ENCODE data around the gene FAM120AOS.
"Not testable (repeated sequence)": the region's sequence is repeated elsewhere in the genome, so short reads cannot be mapped to it uniquely, and the experiment has no call there.

The FAM120AOS gene

DNA sequence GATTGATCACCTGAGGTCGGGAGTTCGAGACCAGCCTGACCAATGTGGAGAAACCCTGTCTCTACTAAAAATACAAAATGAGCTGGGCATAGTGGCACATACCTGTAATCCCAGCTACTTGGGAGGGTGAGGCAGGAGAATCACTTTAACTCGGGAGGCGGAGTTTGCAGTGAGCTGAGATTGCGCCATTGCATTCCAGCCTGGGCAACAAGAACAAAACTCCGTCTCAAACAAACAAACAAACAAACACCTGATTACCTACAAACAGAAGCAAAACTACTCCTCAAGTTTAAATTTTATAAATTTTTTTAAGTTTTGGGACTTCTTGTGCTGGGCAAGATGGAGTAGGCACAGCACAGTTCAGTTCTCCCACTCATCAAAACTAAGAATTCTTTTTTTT, 14.1 kb downstream of the FAM120AOS start:
- H3K9me3 ChIP-seq (ENCODE audit: control insufficient read depth, insufficient read depth, low read depth, low read length); H3K27me3 ChIP-seq (ENCODE audit: control insufficient read depth, insufficient read depth, low read length); H3K4me3 ChIP-seq (ENCODE audit: low read depth, low read length); H3K9ac ChIP-seq (ENCODE audit: low read length); H3K36me3 ChIP-seq (ENCODE audit: control insufficient read depth, insufficient read depth, low read length); H3K4me1 ChIP-seq (ENCODE audit: control insufficient read depth, insufficient read depth, low read length); H3K27ac ChIP-seq (ENCODE audit: low read depth, low read length): not testable (repeated sequence)

- Histone ChIP-seq H3K9ac (ENCODE audit: low read length) (no peak overlapping the region), H3K4me3 (ENCODE audit: low read depth, low read length) (no peak overlapping the region), H3K4me1 (ENCODE audit: control insufficient read depth, insufficient read depth, low read length) (no peaks in the 10 kb centered on the region), H3K36me3 (ENCODE audit: control insufficient read depth, insufficient read depth, low read length) (no peaks in the 10 kb centered on the region), H3K27me3 (ENCODE audit: control insufficient read depth, insufficient read depth, low read length) (no peaks in the 10 kb centered on the region), H3K27ac (ENCODE audit: low read depth, low read length) (no peak overlapping the region), H3K9me3 (ENCODE audit: control insufficient read depth, insufficient read depth, low read depth, low read length) (no peaks in the 10 kb centered on the region)
These were observed 15.4 kb downstream of the FAM120AOS start for GRCh38 chr9:93437996-93438395.

- H3K36me3 ChIP-seq (ENCODE audit: control insufficient read depth, insufficient read depth, low read length) = no peaks in the 10 kb centered on the region
- no peaks in the 10 kb centered on the region for H3K27me3 ChIP-seq (ENCODE audit: control insufficient read depth, insufficient read depth, low read length)
- no peaks in the 10 kb centered on the region for H3K4me1 ChIP-seq (ENCODE audit: control insufficient read depth, insufficient read depth, low read length)
These were observed 16.6 kb downstream of the FAM120AOS start for GRCh38 chr9:93436655-93437407.

GRCh38 chr9:93436218-93436617, 17.2 kb downstream of the FAM120AOS start:
- H3K9me3 ChIP-seq (ENCODE audit: control insufficient read depth, insufficient read depth, low read depth, low read length) = no peaks in the 10 kb centered on the region

More at GRCh38 chr9:93436655-93437407, 16.6 kb downstream of the FAM120AOS start:
- Histone ChIP-seq H3K27ac (ENCODE audit: low read depth, low read length) (no peak overlapping the region), H3K9ac (ENCODE audit: low read length) (no peak overlapping the region), H3K9me3 (ENCODE audit: control insufficient read depth, insufficient read depth, low read depth, low read length) (no peaks in the 10 kb centered on the region), H3K4me3 (ENCODE audit: low read depth, low read length) (no peak overlapping the region)

DNA sequence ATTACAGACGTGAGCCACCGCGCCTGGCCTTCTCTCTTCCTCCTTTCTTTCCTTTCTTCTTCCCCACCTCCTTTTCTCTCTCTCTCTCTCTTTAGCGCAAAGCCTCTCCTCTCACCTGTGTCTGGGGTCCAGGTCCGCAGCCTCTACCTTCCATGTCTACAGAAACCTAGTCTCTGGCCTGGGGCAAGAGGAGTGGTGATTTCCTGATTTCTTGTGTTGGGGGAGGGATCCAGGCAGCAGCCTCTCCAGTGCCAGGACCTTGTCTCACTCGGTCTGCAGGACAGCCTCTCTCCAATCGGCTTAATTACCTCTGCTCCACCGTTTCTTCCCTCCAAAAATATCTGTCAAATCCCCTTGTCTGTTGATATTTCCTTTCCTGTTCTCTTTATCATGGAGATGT, 18.0 kb downstream of the FAM120AOS start:
- Histone ChIP-seq H3K27ac (ENCODE audit: low read depth, low read length) (no peak overlapping the region), H3K4me1 (ENCODE audit: control insufficient read depth, insufficient read depth, low read length) (no peaks in the 10 kb centered on the region), H3K9ac (ENCODE audit: low read length) (no peak overlapping the region), H3K9me3 (ENCODE audit: control insufficient read depth, insufficient read depth, low read depth, low read length) (no peaks in the 10 kb centered on the region), H3K27me3 (ENCODE audit: control insufficient read depth, insufficient read depth, low read length) (no peaks in the 10 kb centered on the region), H3K4me3 (ENCODE audit: low read depth, low read length) (no peak overlapping the region), H3K36me3 (ENCODE audit: control insufficient read depth, insufficient read depth, low read length) (no peaks in the 10 kb centered on the region)

More at GRCh38 chr9:93436218-93436617, 17.2 kb downstream of the FAM120AOS start:
- H3K9ac ChIP-seq (ENCODE audit: low read length) = no peak overlapping the region
- no peaks in the 10 kb centered on the region for H3K4me1 ChIP-seq (ENCODE audit: control insufficient read depth, insufficient read depth, low read length)
- H3K27ac ChIP-seq (ENCODE audit: low read depth, low read length) = no peak overlapping the region
- H3K36me3 ChIP-seq (ENCODE audit: control insufficient read depth, insufficient read depth, low read length) = no peaks in the 10 kb centered on the region
- H3K4me3 ChIP-seq (ENCODE audit: low read depth, low read length) = no peak overlapping the region
- H3K27me3 ChIP-seq (ENCODE audit: control insufficient read depth, insufficient read depth, low read length) = no peaks in the 10 kb centered on the region

- Histone ChIP-seq H3K9ac (ENCODE audit: low read length) (no peak overlapping the region), H3K36me3 (ENCODE audit: control insufficient read depth, insufficient read depth, low read length) (no peaks in the 10 kb centered on the region), H3K27ac (ENCODE audit: low read depth, low read length) (no peak overlapping the region), H3K27me3 (ENCODE audit: control insufficient read depth, insufficient read depth, low read length) (no peaks in the 10 kb centered on the region), H3K9me3 (ENCODE audit: control insufficient read depth, insufficient read depth, low read depth, low read length) (no peaks in the 10 kb centered on the region), H3K4me3 (ENCODE audit: low read depth, low read length) (no peak overlapping the region), H3K4me1 (ENCODE audit: control insufficient read depth, insufficient read depth, low read length) (no peaks in the 10 kb centered on the region)
These were observed 19.3 kb downstream of the FAM120AOS start for GRCh38 chr9:93434056-93434455.

DNA sequence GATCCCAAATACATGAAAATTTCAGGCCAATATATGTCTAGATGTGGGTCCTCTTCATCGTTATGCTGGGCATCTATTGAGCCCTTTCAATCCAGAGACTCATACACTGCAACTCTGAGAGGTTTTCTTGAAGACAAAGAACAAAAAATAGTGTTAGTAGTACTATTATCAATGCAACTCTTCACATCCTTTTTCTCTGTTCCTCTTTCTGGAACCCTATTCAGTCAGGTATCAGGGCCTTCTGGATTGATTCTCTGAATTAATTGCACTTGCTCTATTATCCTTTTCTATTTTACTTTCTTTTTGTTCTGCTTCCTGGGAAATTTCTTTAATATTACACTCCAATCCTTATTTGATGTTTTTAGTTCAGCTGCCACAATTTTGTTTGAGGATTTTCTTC, 20.4 kb downstream of the FAM120AOS start:
- no peak overlapping the region for H3K9ac ChIP-seq (ENCODE audit: low read length)
- H3K27me3 ChIP-seq (ENCODE audit: control insufficient read depth, insufficient read depth, low read length) = no peaks in the 10 kb centered on the region
- no peaks in the 10 kb centered on the region for H3K9me3 ChIP-seq (ENCODE audit: control insufficient read depth, insufficient read depth, low read depth, low read length)
- H3K27ac ChIP-seq (ENCODE audit: low read depth, low read length) = no peak overlapping the region
- H3K4me3 ChIP-seq (ENCODE audit: low read depth, low read length) = no peak overlapping the region
- no peaks in the 10 kb centered on the region for H3K36me3 ChIP-seq (ENCODE audit: control insufficient read depth, insufficient read depth, low read length)
- H3K4me1 ChIP-seq (ENCODE audit: control insufficient read depth, insufficient read depth, low read length) = no peaks in the 10 kb centered on the region

- no peaks in the 10 kb centered on the region for H3K4me1 ChIP-seq (ENCODE audit: control insufficient read depth, insufficient read depth, low read length)
- H3K27me3 ChIP-seq (ENCODE audit: control insufficient read depth, insufficient read depth, low read length) = no peaks in the 10 kb centered on the region
- no peaks in the 10 kb centered on the region for H3K9me3 ChIP-seq (ENCODE audit: control insufficient read depth, insufficient read depth, low read depth, low read length)
- H3K36me3 ChIP-seq (ENCODE audit: control insufficient read depth, insufficient read depth, low read length) = no peaks in the 10 kb centered on the region
- H3K9ac ChIP-seq (ENCODE audit: low read length) = no peak overlapping the region
- H3K27ac ChIP-seq (ENCODE audit: low read depth, low read length) = no peak overlapping the region
- H3K4me3 ChIP-seq (ENCODE audit: low read depth, low read length) = no peak overlapping the region
These were observed 21.8 kb downstream of the FAM120AOS start for GRCh38 chr9:93431539-93432105.

DNA sequence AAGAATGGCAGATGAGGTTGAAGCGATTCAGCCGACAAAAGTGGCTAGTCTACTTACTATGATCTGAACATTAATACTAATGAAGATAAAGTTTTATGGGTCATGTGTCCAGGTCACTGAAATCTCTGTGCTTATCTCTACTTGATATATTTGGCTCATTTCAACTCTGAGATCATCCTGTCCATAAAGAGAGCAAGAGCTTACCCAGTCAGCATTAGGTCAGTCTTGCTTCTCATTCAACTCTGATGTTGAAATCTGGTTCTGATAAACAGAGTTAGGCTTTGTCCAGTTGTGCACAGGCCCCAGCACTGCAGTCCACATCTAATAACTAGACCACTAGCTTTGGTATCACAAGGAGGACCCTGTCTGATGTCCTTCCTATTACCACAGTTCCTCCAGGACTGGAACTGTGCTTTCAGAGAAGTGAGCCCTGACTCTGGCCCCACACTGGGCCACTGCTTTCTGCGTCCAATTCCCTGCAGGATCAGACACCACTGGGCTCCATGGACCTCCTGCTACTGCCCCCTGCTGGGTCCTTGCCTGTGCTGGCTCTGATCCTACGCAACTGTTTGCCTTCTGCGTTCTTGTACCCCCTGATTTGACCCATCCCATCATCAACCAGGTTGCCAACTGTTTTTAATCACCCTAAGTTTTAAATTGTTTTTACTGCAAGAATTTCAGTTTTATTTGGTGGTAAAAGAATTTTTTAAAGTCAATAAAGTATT, 25.6 kb downstream of the FAM120AOS start:
- H3K27me3 ChIP-seq (ENCODE audit: control insufficient read depth, insufficient read depth, low read length) = no peaks in the 10 kb centered on the region
- no peak overlapping the region for H3K27ac ChIP-seq (ENCODE audit: low read depth, low read length)
- peaks cover 9% of the 10 kb centered on the region; the same call in 1 of the 2 replicates for H3K9me3 ChIP-seq (ENCODE audit: control insufficient read depth, insufficient read depth, low read depth, low read length)
- H3K36me3 ChIP-seq (ENCODE audit: control insufficient read depth, insufficient read depth, low read length) = no peaks in the 10 kb centered on the region
- no peak overlapping the region for H3K4me3 ChIP-seq (ENCODE audit: low read depth, low read length)
- H3K4me1 ChIP-seq (ENCODE audit: control insufficient read depth, insufficient read depth, low read length) = no peaks in the 10 kb centered on the region
- H3K9ac ChIP-seq (ENCODE audit: low read length) = no peak overlapping the region

DNA sequence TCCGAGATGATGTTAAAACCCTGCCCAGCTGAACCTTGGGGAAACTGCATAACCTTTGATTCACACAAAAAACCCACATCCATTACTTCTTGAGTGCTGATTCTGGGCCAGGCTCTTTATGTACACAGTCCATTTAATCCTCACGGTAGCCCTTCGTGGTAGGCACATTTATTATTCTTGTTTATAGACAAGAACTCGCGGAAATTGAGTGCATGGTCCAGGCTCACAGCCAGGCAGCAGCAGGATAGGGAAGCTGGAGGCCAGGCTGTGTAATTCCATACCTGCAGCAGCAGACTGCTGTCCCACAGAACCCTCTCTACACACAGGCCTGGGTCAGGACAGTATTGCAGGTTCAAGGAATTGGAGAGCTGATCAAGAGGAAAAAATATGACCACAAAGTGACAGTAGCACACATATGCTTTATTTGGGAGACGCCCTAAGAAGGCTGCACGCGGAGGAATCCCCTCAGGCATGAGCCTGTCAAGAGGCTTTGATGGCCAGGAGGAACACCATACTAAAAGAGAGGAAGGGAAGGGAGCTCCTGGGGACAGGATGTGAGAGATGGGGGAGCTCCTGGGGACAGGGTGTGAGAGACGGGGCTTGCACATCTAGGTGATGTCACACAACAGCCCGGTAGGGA, 30.3 kb downstream of the FAM120AOS start:
- H3K27me3 ChIP-seq (ENCODE audit: control insufficient read depth, insufficient read depth, low read length) = no peaks in the 10 kb centered on the region

DNA sequence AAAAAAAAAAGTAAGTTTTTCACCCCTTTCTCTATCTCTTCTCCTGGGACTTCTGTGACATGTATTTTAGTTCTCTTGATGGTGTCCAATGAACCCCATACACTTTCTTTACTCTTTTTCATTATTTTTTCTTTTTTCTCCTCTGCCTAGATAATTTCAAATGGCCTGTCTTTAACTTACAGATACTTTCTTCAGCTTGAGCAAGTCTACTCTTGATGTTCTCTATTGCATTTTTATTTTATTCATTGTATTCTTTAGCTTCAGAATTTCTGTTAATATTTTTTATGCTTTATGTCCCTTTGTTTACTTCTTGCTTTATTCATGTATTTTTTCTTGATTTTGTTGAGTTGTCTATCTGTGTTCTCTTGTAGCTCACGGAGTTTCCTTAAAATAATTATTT, 34.4 kb downstream of the FAM120AOS start:
- Histone ChIP-seq H3K9ac (ENCODE audit: low read length) (no peak overlapping the region), H3K9me3 (ENCODE audit: control insufficient read depth, insufficient read depth, low read depth, low read length) (peaks cover 10% of the 10 kb centered on the region), H3K27ac (ENCODE audit: low read depth, low read length) (no peak overlapping the region), H3K36me3 (ENCODE audit: control insufficient read depth, insufficient read depth, low read length) (no peaks in the 10 kb centered on the region), H3K4me1 (ENCODE audit: control insufficient read depth, insufficient read depth, low read length) (no peaks in the 10 kb centered on the region), H3K4me3 (ENCODE audit: low read depth, low read length) (no peak overlapping the region), H3K27me3 (ENCODE audit: control insufficient read depth, insufficient read depth, low read length) (no peaks in the 10 kb centered on the region)

More for the DNA sequence above, 30.3 kb downstream of the FAM120AOS start:
- no peak overlapping the region for H3K9ac ChIP-seq (ENCODE audit: low read length)
- H3K4me1 ChIP-seq (ENCODE audit: control insufficient read depth, insufficient read depth, low read length) = no peaks in the 10 kb centered on the region
- H3K36me3 ChIP-seq (ENCODE audit: control insufficient read depth, insufficient read depth, low read length) = no peaks in the 10 kb centered on the region
- no peak overlapping the region for H3K4me3 ChIP-seq (ENCODE audit: low read depth, low read length)
- H3K9me3 ChIP-seq (ENCODE audit: control insufficient read depth, insufficient read depth, low read depth, low read length) = peaks cover 9% of the 10 kb centered on the region; the same call in 1 of the 2 replicates
- H3K27ac ChIP-seq (ENCODE audit: low read depth, low read length) = no peak overlapping the region
